Mucosa of gallbladder (tissue), 1 donor: ENCODE measurements around the gene LETMD1. TPM values are rescaled to one million over a fixed set of nuclear protein-coding genes. Genes with fewer than 3 reads are reported as not detected.
"Not testable (repeated sequence)": the region's sequence is repeated elsewhere in the genome, so short reads cannot be mapped to it uniquely, and the experiment has no call there.

ENCODE experiments used
- DNase-seq: peaks from one replicate; pipeline ENCODE4 v3.0.0-alpha.2; 2020; ENCODE audit warnings: low spot score
- total RNA-seq: library from RNA; stranded (reverse); gene quantifications from one replicate; pipeline ENCODE4 v1.2.1, GENCODE V29; 2021
- donor health status: DM: no; HTN: no; CAD: no.

The LETMD1 gene
- total RNA-seq, 1 donor from 2014 or later, result 64.0 TPM

- no peak for DNase-seq
These were observed 29.8 kb downstream of the LETMD1 start for GRCh38 chr12:51077930-51078329.

GRCh38 chr12:51078346-51078745 is 30.2 kb downstream of the LETMD1 start:
- DNase-seq, result not testable (repeated sequence)

- DNase-seq, result not testable (repeated sequence)
These were observed 30.7 kb downstream of the LETMD1 start for GRCh38 chr12:51078866-51079265.

GRCh38 chr12:51080136-51080535 is 32.0 kb downstream of the LETMD1 start:
- DNase-seq, result no peak

- DNase-seq, result no peak
These were observed 33.3 kb downstream of the LETMD1 start for GRCh38 chr12:51081421-51081820.

GRCh38 chr12:51082561-51083125 is 34.5 kb downstream of the LETMD1 start:
- no peak for DNase-seq

GRCh38 chr12:51083126-51083833 is 35.2 kb downstream of the LETMD1 start, which contains the start of gene CSRNP2:
CSRNP2 (minus strand) TSS chr12:51083596; CDS start chr12:51076561, 7,035 bp downstream.
- DNase-seq, result peak; percentile 96

GRCh38 chr12:51085757-51086156 is 37.6 kb downstream of the LETMD1 start:
- no peak for DNase-seq

- no peak for DNase-seq
These were observed 38.8 kb downstream of the LETMD1 start for GRCh38 chr12:51086933-51087332.

- no peak for DNase-seq
These were observed 39.7 kb downstream of the LETMD1 start for GRCh38 chr12:51087818-51088217.

GRCh38 chr12:51090705-51091229 is 42.6 kb downstream of the LETMD1 start:
- DNase-seq, result no peak

- no peak for DNase-seq
These were observed 50.5 kb downstream of the LETMD1 start for GRCh38 chr12:51098611-51099010.

GRCh38 chr12:51103977-51104376 is 55.9 kb downstream of the LETMD1 start:
- DNase-seq, result no peak

- no peak for DNase-seq
These were observed 60.0 kb downstream of the LETMD1 start for GRCh38 chr12:51108136-51108535.

Other genes starting within 250 kb of the LETMD1 start
- not detected for gene TMPRSS12, start 205.4 kb upstream of the LETMD1 start, total RNA-seq
- gene HIGD1C, start 95.8 kb upstream of the LETMD1 start, total RNA-seq, result not detected
- 56.1 TPM for gene SLC11A2, start 21.9 kb upstream of the LETMD1 start, total RNA-seq
- gene CSRNP2, start 35.3 kb downstream of the LETMD1 start, total RNA-seq, result 32.5 TPM
- 31.8 TPM for gene TFCP2, start 124.8 kb downstream of the LETMD1 start, total RNA-seq
- gene POU6F1, start 169.7 kb downstream of the LETMD1 start, total RNA-seq, result 12.4 TPM
- 263 TPM for gene DAZAP2, start 190.5 kb downstream of the LETMD1 start, total RNA-seq
- gene SMAGP, start 222.1 kb downstream of the LETMD1 start, total RNA-seq, result 40.4 TPM